Gastrocnemius medialis (tissue), 4 donors: ENCODE measurements around the gene PCDHB3. TPM values are rescaled to one million over a fixed set of nuclear protein-coding genes. Genes with fewer than 3 reads are reported as not detected.
"Not testable (repeated sequence)": the region's sequence is repeated elsewhere in the genome, so short reads cannot be mapped to it uniquely, and the experiment has no call there.

Experiments
- ATAC-seq, 2 donors: fragments of 150-250 bp; one replicate each; pipeline ENCODE4 v1.9.1; 2016
- DNase-seq, 2 donors: peaks; one replicate each; pipeline ENCODE4 v3.0.0-alpha.2; 2019
- H3K27ac ChIP-seq, 4 donors: fragments of 200-600 bp; sonication (generic); 1 replicate in 1 of 4; 2 replicates in 3 of 4; pipeline ENCODE4 v1.5.1; 2016 to 2018; ENCODE audit warnings: mild to moderate bottlenecking in 2 of 4, moderate library complexity in 1 of 4
- H3K27me3 ChIP-seq, 3 donors: fragments of 200-600 bp; sonication (generic) in 2 of 3; 1 replicate in 1 of 3; 2 replicates in 2 of 3; pipeline versions ENCODE4 v1.5.1 to v1.6.0; 2016 to 2019; ENCODE audit warnings: mild to moderate bottlenecking in 1 of 3, moderate library complexity in 1 of 3
- H3K36me3 ChIP-seq, 2 donors: fragments of 200-600 bp; sonication (generic) in 1 of 2; one replicate each; pipeline ENCODE4 v1.5.1; 2017 to 2018
- H3K4me1 ChIP-seq, 2 donors: fragments of 200-600 bp; sonication (generic) in 1 of 2; one replicate each; pipeline ENCODE4 v1.5.1; 2016 to 2017; ENCODE audit warnings: mild to moderate bottlenecking in 2 of 2
- H3K4me3 ChIP-seq, 4 donors: fragments of 200-600 bp; sonication (generic) in 3 of 4; 1 replicate in 1 of 4; 2 replicates in 3 of 4; pipeline ENCODE4 v1.5.1; 2016 to 2019; ENCODE audit warnings: mild to moderate bottlenecking in 2 of 4
- H3K9me3 ChIP-seq, 3 donors: fragments of 200-600 bp; sonication (generic) in 2 of 3; 1 replicate in 1 of 3; 2 replicates in 2 of 3; pipeline ENCODE4 v1.5.1; 2016 to 2019
- POLR2A ChIP-seq, 2 donors: fragments of 450-650 bp; IDR thresholded peaks; one replicate each; pipeline ENCODE4 v1.6.1; 2017; ENCODE audit warnings: antibody characterized with exemption in 2 of 2, mild to moderate bottlenecking in 2 of 2, moderate library complexity in 2 of 2
- in situ Hi-C, 4 donors: fragments of 200-750 bp; cut with MboI; loops; one replicate each; pipeline versions ENCODE4 v1.15.0 to v1.8.0; 2017; ENCODE audit warnings: low sequenced_read_pairs in 4 of 4
- intact Hi-C: fragments of 100-400 bp; cut with DNase I; formaldehyde crosslinking; loops from one replicate; pipeline ENCODE4 v1.15.1; 2023; ENCODE audit warnings: low total_unique reads
- total RNA-seq, 4 donors: library from RNA; depleted of rRNA; stranded (reverse); fragments of >200 nt; gene quantifications; one replicate each; pipeline versions ENCODE4 v1.1.0 to v1.2.3, GENCODE V29; 2016
- TF ChIP-seq, protein P1 (sequence below), 5 experiments: fragments of 450-650 bp in 3 of 5; fragments of 200-600 bp in 2 of 5; sonication (generic) in 2 of 5; IDR thresholded peaks in 4 of 5; conservative IDR thresholded peaks in 1 of 5; 1 replicate in 4 of 5; 2 replicates in 1 of 5; pipeline ENCODE4 v1.5.1; 2016 to 2019; ENCODE audit warnings: antibody characterized with exemption in 5 of 5, mild to moderate bottlenecking in 3 of 5, moderate library complexity in 3 of 5

PCDHB3 gene
- total RNA-seq, 4 donors from 2014 or later, result 0.61 to 0.72 (median 0.71) TPM; not detected in 1

- Histone ChIP-seq H3K36me3 (no peaks in the 10 kb centered on the region), H3K4me3 (peak overlapping the region; percentile 13 to 42 (median 26)), H3K9me3 (peaks cover 0 to 4% (median 0%) of the 10 kb centered on the region in 3 donors), H3K4me1 (no peaks in the 10 kb centered on the region), H3K27me3 (peaks cover 0 to 3% (median 0%) of the 10 kb centered on the region in 3 donors), H3K27ac (no peak overlapping the region)
- intact Hi-C loops (no loop called here), in situ Hi-C loops (no loop called here)
- TF ChIP-seq POLR2A (IDR thresholded peaks at IDR 0.05), result no peak
- TF ChIP-seq, protein P1, sequence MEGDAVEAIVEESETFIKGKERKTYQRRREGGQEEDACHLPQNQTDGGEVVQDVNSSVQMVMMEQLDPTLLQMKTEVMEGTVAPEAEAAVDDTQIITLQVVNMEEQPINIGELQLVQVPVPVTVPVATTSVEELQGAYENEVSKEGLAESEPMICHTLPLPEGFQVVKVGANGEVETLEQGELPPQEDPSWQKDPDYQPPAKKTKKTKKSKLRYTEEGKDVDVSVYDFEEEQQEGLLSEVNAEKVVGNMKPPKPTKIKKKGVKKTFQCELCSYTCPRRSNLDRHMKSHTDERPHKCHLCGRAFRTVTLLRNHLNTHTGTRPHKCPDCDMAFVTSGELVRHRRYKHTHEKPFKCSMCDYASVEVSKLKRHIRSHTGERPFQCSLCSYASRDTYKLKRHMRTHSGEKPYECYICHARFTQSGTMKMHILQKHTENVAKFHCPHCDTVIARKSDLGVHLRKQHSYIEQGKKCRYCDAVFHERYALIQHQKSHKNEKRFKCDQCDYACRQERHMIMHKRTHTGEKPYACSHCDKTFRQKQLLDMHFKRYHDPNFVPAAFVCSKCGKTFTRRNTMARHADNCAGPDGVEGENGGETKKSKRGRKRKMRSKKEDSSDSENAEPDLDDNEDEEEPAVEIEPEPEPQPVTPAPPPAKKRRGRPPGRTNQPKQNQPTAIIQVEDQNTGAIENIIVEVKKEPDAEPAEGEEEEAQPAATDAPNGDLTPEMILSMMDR (IDR thresholded peaks at IDR 0.05 in 4 of 5, conservative IDR thresholded peaks at IDR 0.05 in 1 of 5), result no peak
- ATAC-seq (no peak), DNase-seq (no peak)
These were observed 786 bp downstream of the PCDHB3 start for GRCh38 chr5:141101059-141101458.

GRCh38 chr5:141102070-141102469 is 1.8 kb downstream of the PCDHB3 start:
- H3K27me3 ChIP-seq, H3K4me3 ChIP-seq, intact Hi-C loops, H3K4me1 ChIP-seq, ATAC-seq, H3K27ac ChIP-seq, H3K9me3 ChIP-seq, in situ Hi-C loops, DNase-seq, H3K36me3 ChIP-seq: not testable (repeated sequence)

- in situ Hi-C loops, DNase-seq, intact Hi-C loops, H3K27ac ChIP-seq, H3K9me3 ChIP-seq, H3K36me3 ChIP-seq, H3K4me3 ChIP-seq, H3K27me3 ChIP-seq, ATAC-seq, H3K4me1 ChIP-seq: not testable (repeated sequence)
These were observed 2.2 kb downstream of the PCDHB3 start for GRCh38 chr5:141102471-141102870.

DNA sequence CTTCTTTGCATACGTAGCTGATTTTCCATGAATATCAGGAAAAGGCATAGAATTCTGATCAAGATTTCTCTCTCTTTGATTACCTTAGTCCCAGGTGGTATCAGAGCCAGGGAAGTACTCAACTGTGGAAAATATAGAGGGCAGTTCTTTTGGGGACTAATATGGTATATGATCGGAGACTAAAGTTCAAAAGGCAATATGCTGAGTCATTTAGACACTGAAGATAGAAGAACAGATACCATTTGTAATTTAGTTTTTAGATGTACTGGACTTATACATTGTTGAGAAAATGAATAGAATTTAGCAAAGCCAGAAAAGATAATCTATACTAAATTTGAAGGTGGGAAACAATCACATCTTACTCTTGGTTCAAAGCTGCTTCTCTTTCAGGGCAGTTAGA is 5.1 kb downstream of the PCDHB3 start:
- Histone ChIP-seq H3K36me3 (no peaks in the 10 kb centered on the region), H3K9me3 (peaks cover 0 to 4% (median 0%) of the 10 kb centered on the region in 3 donors), H3K4me1 (no peaks in the 10 kb centered on the region), H3K27me3 (peaks cover 0 to 3% (median 0%) of the 10 kb centered on the region in 3 donors), H3K27ac (no peak overlapping the region), H3K4me3 (no peak overlapping the region)
- TF ChIP-seq, protein P1 (IDR thresholded peaks at IDR 0.05 in 4 of 5, conservative IDR thresholded peaks at IDR 0.05 in 1 of 5), result no peak
- TF ChIP-seq POLR2A (IDR thresholded peaks at IDR 0.05), result no peak
- DNase-seq (no peak), ATAC-seq (no peak)
- intact Hi-C loops, result no loop called here
- in situ Hi-C loops, result no loop called here

DNA sequence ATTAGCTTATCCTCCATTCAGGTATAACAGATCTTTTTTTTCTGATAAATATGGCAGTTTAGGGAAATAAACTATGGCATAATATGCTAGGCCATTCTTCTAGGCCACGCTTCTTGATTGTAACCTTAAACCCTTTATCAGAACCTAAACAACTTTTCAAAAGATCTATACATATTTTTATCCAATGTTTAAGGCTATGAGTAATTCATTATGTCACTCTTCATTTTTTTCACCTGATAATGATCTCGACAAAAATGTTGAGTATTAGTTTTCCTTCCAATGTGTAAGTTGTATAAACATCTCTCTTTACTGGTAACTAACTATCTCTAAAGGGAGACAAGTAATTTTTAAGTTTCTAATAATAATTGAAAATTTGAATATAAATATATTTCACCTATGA is 19.0 kb downstream of the PCDHB3 start:
- TF ChIP-seq, protein P1 (IDR thresholded peaks at IDR 0.05 in 4 of 5, conservative IDR thresholded peaks at IDR 0.05 in 1 of 5), result no peak
- TF ChIP-seq POLR2A (IDR thresholded peaks at IDR 0.05), result no peak
- ATAC-seq (no peak), DNase-seq (no peak)
- Histone ChIP-seq H3K27me3 (no peaks in the 10 kb centered on the region), H3K36me3 (no peaks in the 10 kb centered on the region), H3K27ac (no peak overlapping the region), H3K4me3 (no peak overlapping the region), H3K9me3 (no peaks in the 10 kb centered on the region), H3K4me1 (no peaks in the 10 kb centered on the region)
- intact Hi-C loops, result no loop called here
- in situ Hi-C loops, result no loop called here

DNA sequence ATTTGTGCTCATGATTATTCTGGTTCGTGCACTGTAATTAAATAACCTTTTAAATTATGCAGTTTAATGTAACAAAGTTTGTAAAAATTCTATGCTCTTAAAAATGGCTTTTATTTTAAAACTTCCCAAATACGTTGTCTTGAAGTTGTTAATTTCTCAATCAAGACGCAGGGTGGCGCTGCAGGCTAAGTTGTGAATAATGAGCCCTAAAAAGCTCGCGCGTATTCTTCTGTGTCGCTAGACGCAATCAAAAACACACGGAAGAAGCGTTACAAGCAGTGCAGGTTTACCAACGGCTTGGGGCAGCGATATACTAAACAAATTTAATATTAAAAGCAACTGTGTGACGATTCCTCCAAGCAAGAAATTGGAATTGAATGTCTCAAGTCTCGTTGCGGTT is 21.3 kb downstream of the PCDHB3 start, which contains the start of gene PCDHB4:
TSS of gene PCDHB4 (plus strand) at position 256 of the 400 bp plus-strand sequence. CDS start 181 bp downstream, outside the sequence.
- peak; percentile 33 to 44 for ATAC-seq
- in situ Hi-C loops (no loop called here), intact Hi-C loops (no loop called here)
- DNase-seq, result no peak
- Histone ChIP-seq H3K27ac (no peak within 1 kb of the TSS), H3K4me1 (no peaks in the 10 kb centered on the region), H3K27me3 (no peaks in the 10 kb centered on the region), H3K36me3 (no peaks in the 10 kb centered on the region), H3K9me3 (no peaks in the 10 kb centered on the region), H3K4me3 (peak within 1 kb of the TSS; percentile 13 to 50 (median 44))
- TF ChIP-seq POLR2A (IDR thresholded peaks at IDR 0.05), result no peak
- TF ChIP-seq, protein P1 (IDR thresholded peaks at IDR 0.05 in 4 of 5, conservative IDR thresholded peaks at IDR 0.05 in 1 of 5), result peak in 3 of 5 experiments; percentile 33 to 53 (median 38)
